ENCODE measurements around the gene KLHL21.

Gene KLHL21

GRCh38 chr1:6547301-6547700, 55.4 kb downstream of the KLHL21 start:
- DNase-seq (ENCODE audit: low read depth) = no peak

DNA sequence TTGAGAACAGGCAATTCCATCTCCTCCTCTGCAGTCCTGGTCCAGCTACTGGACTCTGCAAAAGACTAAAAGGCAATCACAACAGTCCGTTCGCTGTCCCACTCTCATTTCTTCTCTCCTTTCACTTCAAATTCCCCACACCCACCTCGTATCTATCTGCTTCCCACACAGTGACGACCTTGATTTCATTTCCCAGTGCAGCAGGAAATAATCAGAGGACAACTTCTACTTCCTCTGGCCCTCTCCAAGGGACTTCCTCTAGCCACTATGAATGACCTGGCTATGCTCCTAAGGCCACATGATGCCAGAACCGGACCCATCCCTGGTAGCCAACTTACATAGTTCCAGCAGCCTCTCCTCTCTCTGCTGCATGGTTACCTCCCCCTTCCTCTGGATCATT, 56.3 kb downstream of the KLHL21 start:
- DNase-seq (ENCODE audit: low read depth) = no peak

GRCh38 chr1:6545276-6546112, 57.2 kb downstream of the KLHL21 start:
- no peak for DNase-seq (ENCODE audit: low read depth)

DNA sequence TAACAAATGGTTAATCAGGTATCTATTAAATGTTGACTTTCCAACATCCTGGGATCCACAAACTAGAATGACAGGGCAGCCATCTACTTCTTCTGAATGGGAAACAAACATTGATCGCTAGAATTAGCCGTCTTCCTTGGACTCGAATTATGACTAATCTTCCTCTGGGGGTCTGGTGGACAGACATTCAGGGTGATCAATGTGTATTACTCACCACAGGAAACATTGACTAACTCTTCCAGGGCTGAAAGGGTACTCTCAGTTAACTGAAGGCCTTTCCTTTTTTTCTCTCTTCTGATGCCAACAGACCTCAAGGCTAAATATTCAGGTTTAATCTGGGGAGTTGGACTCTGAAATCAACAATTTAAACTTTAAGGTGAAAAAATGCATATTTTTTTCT, 57.8 kb downstream of the KLHL21 start:
- no peak for DNase-seq (ENCODE audit: low read depth)
